ENCODE results near the gene CCDC92.

DNA sequence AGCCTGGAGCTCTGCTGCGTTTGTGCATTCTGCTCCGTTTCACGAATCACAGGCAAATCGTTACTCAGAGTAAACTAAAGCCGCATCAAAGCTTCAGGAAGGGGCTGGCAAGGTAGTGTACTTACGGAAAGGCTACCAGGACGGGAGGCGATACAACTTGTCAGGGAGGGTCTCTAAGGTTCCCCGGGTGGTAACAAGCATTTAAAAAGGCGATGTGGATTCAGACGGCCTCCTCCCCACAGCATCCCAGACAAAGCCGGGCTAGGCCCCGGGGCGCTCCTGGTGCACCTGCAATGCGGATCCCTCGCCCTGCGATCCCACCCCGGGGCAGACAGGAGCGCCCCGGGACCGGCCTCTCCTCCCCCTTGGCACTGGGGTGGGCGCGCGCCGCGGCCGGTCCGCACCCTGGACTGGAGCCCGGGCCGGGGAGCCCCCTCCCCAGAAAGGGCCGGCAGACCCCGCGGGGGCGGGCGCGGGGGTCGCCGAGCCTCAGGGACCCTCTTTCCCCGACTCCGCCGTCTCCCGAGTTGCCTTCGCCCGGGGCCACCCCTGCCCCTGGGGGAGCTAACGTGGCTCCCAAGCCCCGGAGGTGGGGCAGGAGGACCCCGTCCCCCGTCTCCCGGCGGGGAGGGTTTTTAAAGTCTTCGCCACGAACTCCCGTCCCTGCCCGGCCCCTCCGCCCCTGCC, 718 bp downstream of the CCDC92 start:
- no peak for TF ChIP-seq POLR2AphosphoS5 (IDR thresholded peaks at IDR 0.05; ENCODE audit: low read depth, low read length)
- no peak for TF ChIP-seq TAF1 (IDR thresholded peaks at IDR 0.05; ENCODE audit: borderline replicate concordance, insufficient read depth, low read length)
- TF ChIP-seq, protein P1, sequence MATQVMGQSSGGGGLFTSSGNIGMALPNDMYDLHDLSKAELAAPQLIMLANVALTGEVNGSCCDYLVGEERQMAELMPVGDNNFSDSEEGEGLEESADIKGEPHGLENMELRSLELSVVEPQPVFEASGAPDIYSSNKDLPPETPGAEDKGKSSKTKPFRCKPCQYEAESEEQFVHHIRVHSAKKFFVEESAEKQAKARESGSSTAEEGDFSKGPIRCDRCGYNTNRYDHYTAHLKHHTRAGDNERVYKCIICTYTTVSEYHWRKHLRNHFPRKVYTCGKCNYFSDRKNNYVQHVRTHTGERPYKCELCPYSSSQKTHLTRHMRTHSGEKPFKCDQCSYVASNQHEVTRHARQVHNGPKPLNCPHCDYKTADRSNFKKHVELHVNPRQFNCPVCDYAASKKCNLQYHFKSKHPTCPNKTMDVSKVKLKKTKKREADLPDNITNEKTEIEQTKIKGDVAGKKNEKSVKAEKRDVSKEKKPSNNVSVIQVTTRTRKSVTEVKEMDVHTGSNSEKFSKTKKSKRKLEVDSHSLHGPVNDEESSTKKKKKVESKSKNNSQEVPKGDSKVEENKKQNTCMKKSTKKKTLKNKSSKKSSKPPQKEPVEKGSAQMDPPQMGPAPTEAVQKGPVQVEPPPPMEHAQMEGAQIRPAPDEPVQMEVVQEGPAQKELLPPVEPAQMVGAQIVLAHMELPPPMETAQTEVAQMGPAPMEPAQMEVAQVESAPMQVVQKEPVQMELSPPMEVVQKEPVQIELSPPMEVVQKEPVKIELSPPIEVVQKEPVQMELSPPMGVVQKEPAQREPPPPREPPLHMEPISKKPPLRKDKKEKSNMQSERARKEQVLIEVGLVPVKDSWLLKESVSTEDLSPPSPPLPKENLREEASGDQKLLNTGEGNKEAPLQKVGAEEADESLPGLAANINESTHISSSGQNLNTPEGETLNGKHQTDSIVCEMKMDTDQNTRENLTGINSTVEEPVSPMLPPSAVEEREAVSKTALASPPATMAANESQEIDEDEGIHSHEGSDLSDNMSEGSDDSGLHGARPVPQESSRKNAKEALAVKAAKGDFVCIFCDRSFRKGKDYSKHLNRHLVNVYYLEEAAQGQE (IDR thresholded peaks at IDR 0.05; ENCODE audit: insufficient read depth in 1 of 2, low read depth in 2 of 2, low read length in 2 of 2): no peak
- no peak for TF ChIP-seq SIN3A (IDR thresholded peaks at IDR 0.05; ENCODE audit: borderline replicate concordance, insufficient read depth, low read length)
- no peak for TF ChIP-seq FOXP2 (optimal IDR thresholded peaks at IDR 0.05; ENCODE audit: borderline replicate concordance, extremely low read depth, extremely low read length, insufficient read depth)

All from PFSK-1 (cell line).